ENCODE measurements around the gene DUOXA1.
"Not testable (repeated sequence)": the region's sequence is repeated elsewhere in the genome, so short reads cannot be mapped to it uniquely, and the experiment has no call there.

The DUOXA1 gene

DNA sequence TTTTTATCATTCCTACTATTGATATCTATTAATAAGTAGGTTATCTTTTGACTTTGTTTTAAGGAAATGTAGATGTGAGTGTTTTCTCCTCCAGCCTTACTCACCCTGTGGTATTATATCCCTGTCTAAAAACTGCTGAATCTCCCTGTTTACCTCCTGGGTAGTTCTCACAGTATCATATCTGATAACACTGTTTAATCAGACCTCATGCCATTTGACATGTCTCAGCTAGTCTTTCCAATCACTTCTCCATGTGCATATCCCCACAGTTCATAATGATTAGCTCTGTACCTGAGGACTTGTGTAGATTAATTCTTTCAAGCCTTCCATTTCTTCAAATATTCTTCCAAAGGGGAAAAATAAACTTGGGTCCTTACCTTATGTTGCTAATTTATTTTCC lies 46.5 kb downstream of the DUOXA1 start:
- H3K4me3 ChIP-seq (ENCODE audit: low read depth, low read length) = no peak overlapping the region
- no peaks in the 10 kb centered on the region for H3K4me1 ChIP-seq (ENCODE audit: control insufficient read depth, insufficient read depth, low read length)
- H3K27me3 ChIP-seq (ENCODE audit: control insufficient read depth, insufficient read depth, low read length) = no peaks in the 10 kb centered on the region; the same call in 1 of the 2 replicates
- H3K9me3 ChIP-seq (ENCODE audit: control insufficient read depth, insufficient read depth, low read length) = no peaks in the 10 kb centered on the region
- no peak overlapping the region for H3K9ac ChIP-seq (ENCODE audit: low read depth, low read length)
- no peaks in the 10 kb centered on the region for H3K36me3 ChIP-seq (ENCODE audit: control insufficient read depth, insufficient read depth, low read length)
- H3K27ac ChIP-seq (ENCODE audit: low read depth, low read length) = no peak overlapping the region

- H3K4me3 ChIP-seq (ENCODE audit: low read depth, low read length); H3K9ac ChIP-seq (ENCODE audit: low read depth, low read length); H3K27ac ChIP-seq (ENCODE audit: low read depth, low read length); H3K9me3 ChIP-seq (ENCODE audit: control insufficient read depth, insufficient read depth, low read length); H3K4me1 ChIP-seq (ENCODE audit: control insufficient read depth, insufficient read depth, low read length); H3K27me3 ChIP-seq (ENCODE audit: control insufficient read depth, insufficient read depth, low read length); H3K36me3 ChIP-seq (ENCODE audit: control insufficient read depth, insufficient read depth, low read length): not testable (repeated sequence)
These were observed 47.3 kb downstream of the DUOXA1 start for GRCh38 chr15:45082412-45082811.

GRCh38 chr15:45080593-45080992 lies 49.1 kb downstream of the DUOXA1 start:
- not testable (repeated sequence) for H3K36me3 ChIP-seq (ENCODE audit: control insufficient read depth, insufficient read depth, low read length); H3K9ac ChIP-seq (ENCODE audit: low read depth, low read length); H3K4me3 ChIP-seq (ENCODE audit: low read depth, low read length); H3K4me1 ChIP-seq (ENCODE audit: control insufficient read depth, insufficient read depth, low read length); H3K27ac ChIP-seq (ENCODE audit: low read depth, low read length); H3K27me3 ChIP-seq (ENCODE audit: control insufficient read depth, insufficient read depth, low read length); H3K9me3 ChIP-seq (ENCODE audit: control insufficient read depth, insufficient read depth, low read length)

- not testable (repeated sequence) for H3K9me3 ChIP-seq (ENCODE audit: control insufficient read depth, insufficient read depth, low read length); H3K27me3 ChIP-seq (ENCODE audit: control insufficient read depth, insufficient read depth, low read length); H3K4me3 ChIP-seq (ENCODE audit: low read depth, low read length); H3K36me3 ChIP-seq (ENCODE audit: control insufficient read depth, insufficient read depth, low read length); H3K4me1 ChIP-seq (ENCODE audit: control insufficient read depth, insufficient read depth, low read length); H3K9ac ChIP-seq (ENCODE audit: low read depth, low read length); H3K27ac ChIP-seq (ENCODE audit: low read depth, low read length)
These were observed 49.9 kb downstream of the DUOXA1 start for GRCh38 chr15:45079628-45080246.

DNA sequence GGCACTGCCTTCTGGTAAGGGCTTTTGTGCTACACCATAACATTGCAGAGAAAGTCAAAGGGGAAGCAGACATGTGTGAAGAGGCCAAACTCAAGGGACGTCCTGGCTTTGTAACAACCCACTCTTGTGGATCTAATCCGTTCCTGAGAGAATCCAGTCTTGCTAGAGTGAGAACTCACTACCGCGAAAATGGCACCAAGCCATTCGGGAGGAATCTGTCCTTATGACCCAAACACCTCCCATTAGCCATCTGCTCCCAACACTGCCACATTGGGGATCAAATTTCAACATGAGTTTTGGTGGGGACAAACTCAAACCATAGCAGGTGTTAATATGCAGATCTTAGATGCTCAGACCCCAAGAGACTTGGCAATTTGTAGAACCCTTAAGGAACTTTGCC lies 50.5 kb downstream of the DUOXA1 start:
- not testable (repeated sequence) for H3K4me1 ChIP-seq (ENCODE audit: control insufficient read depth, insufficient read depth, low read length); H3K9me3 ChIP-seq (ENCODE audit: control insufficient read depth, insufficient read depth, low read length); H3K36me3 ChIP-seq (ENCODE audit: control insufficient read depth, insufficient read depth, low read length); H3K4me3 ChIP-seq (ENCODE audit: low read depth, low read length); H3K27ac ChIP-seq (ENCODE audit: low read depth, low read length); H3K9ac ChIP-seq (ENCODE audit: low read depth, low read length); H3K27me3 ChIP-seq (ENCODE audit: control insufficient read depth, insufficient read depth, low read length)

- not testable (repeated sequence) for H3K36me3 ChIP-seq (ENCODE audit: control insufficient read depth, insufficient read depth, low read length); H3K27ac ChIP-seq (ENCODE audit: low read depth, low read length); H3K9ac ChIP-seq (ENCODE audit: low read depth, low read length); H3K4me1 ChIP-seq (ENCODE audit: control insufficient read depth, insufficient read depth, low read length); H3K9me3 ChIP-seq (ENCODE audit: control insufficient read depth, insufficient read depth, low read length); H3K27me3 ChIP-seq (ENCODE audit: control insufficient read depth, insufficient read depth, low read length); H3K4me3 ChIP-seq (ENCODE audit: low read depth, low read length)
These were observed 52.3 kb downstream of the DUOXA1 start for GRCh38 chr15:45077391-45077790.

DNA sequence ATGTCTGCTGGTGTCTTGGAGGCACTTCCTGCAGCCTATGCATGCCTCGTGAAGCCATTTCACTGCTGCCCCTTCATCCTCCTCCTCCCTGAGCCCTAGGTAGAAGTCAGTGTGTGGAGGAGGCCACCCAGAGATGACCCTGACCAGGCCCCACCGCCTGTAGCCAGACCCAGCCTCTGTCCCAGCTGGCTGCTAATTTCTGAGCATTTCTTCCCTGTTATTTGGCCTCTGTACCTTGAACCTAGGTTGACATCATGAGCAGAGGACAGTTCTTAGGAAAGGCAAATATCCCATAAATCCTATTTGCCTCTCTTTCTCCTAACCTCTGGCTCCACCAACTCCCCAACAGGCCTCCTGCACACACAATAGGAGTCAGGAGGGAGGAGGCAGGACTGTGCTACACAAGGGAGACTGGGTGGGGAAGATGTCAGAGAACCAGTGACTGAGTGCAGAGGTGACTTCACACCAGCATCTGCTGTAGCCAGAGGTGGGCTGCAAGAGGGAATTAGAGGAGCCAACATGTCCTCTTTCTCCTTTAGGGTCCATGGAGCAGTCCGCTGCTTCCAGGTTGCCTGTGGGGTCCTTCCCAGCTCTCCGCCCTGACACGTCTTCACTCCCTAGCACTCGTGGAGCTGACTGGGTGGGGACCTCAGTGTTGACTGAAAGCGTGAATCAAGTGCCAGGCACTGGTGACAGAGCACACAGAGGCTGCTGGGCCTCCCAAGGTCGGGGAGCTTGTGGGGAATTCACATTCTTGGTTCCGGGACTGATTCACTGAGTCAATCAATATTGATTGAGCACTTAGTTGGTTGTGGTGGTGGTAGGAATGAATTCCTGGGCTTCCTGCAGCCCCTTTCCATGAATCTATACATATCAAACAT lies 54.0 kb downstream of the DUOXA1 start:
- not testable (repeated sequence) for H3K4me1 ChIP-seq (ENCODE audit: control insufficient read depth, insufficient read depth, low read length); H3K9ac ChIP-seq (ENCODE audit: low read depth, low read length)

DNA sequence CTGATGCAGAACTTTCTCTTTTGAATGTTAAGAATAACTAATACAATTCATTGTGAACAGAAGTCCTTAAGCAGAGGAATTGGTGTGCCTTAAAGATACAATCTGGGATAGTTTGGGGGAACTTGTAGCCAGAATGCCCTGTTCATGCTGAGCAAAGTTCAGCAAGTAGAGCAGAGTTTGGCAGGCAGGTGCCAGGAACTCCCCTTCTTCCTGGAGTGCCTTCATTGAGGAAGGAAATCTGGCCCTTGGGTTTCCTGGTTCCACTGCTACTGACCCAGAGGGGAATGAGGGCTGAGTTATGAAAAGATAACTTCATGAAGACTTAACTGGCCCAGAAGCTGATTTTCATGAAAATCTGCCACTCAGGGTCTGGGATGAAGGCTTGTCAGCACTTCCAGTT lies 56.1 kb downstream of the DUOXA1 start:
- H3K9me3 ChIP-seq (ENCODE audit: control insufficient read depth, insufficient read depth, low read length); H3K4me3 ChIP-seq (ENCODE audit: low read depth, low read length); H3K9ac ChIP-seq (ENCODE audit: low read depth, low read length); H3K27ac ChIP-seq (ENCODE audit: low read depth, low read length); H3K4me1 ChIP-seq (ENCODE audit: control insufficient read depth, insufficient read depth, low read length); H3K27me3 ChIP-seq (ENCODE audit: control insufficient read depth, insufficient read depth, low read length): not testable (repeated sequence)
- H3K36me3 ChIP-seq (ENCODE audit: control insufficient read depth, insufficient read depth, low read length) = peaks cover 19% of the 10 kb centered on the region

More for the DNA sequence above, 54.0 kb downstream of the DUOXA1 start:
- not testable (repeated sequence) for H3K9me3 ChIP-seq (ENCODE audit: control insufficient read depth, insufficient read depth, low read length); H3K36me3 ChIP-seq (ENCODE audit: control insufficient read depth, insufficient read depth, low read length); H3K27me3 ChIP-seq (ENCODE audit: control insufficient read depth, insufficient read depth, low read length); H3K4me3 ChIP-seq (ENCODE audit: low read depth, low read length); H3K27ac ChIP-seq (ENCODE audit: low read depth, low read length)

DNA sequence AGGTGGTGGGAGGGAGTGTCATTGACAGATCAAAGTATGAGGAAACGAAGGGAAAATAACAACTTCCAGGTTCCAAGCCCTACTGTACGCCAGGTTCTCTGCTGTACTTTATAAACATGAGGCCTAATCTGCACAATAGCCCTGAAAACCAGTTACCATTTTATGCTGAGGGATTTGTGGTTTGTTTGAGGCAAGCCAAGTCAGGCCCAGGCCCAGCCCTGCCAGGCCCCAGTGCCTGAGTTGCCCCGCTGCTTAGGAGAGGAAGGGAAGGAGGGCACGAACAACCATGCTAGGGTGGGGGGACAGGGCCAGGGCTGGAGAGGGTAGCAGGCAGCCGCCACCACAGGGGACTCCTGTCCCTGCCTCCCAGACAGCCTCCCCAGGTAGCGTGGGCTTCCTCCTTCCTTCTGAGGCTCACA lies 59.7 kb downstream of the DUOXA1 start:
- H3K27me3 ChIP-seq (ENCODE audit: control insufficient read depth, insufficient read depth, low read length); H3K27ac ChIP-seq (ENCODE audit: low read depth, low read length); H3K9ac ChIP-seq (ENCODE audit: low read depth, low read length); H3K4me3 ChIP-seq (ENCODE audit: low read depth, low read length); H3K4me1 ChIP-seq (ENCODE audit: control insufficient read depth, insufficient read depth, low read length); H3K9me3 ChIP-seq (ENCODE audit: control insufficient read depth, insufficient read depth, low read length): not testable (repeated sequence)
- H3K36me3 ChIP-seq (ENCODE audit: control insufficient read depth, insufficient read depth, low read length) = peaks cover 33% of the 10 kb centered on the region
